ENCODE data around the gene RHOV.

Gene RHOV

DNA sequence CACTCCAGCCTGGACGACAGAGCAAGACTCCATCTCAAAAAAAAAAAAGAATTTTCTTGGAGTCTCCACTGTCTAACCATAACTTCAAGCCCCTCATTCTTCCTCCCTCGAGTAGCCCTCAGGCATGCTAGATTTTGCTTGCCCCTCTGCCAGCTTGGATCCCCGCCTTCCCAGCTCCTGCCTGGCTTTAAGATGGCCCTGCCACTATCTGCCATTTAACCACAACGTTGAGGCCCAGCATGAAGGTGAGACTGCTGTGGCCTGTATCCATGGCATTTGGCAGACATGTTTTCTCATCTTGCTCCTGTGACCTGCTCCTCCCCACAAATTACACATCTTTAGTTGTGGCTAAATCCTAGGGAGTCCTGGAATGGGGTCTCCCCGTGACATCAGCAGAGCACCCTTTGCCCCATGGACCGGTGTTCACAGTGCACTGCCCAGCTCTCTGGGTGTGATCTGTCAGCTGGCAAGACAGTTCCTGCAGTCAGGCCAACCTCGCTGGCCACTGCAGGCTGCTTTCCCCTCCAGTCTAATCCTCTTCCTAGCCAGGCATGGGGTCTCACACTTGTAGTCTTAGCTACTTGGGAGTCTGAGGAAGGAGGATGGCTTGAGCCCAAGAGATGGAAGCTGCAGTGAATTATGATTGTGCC, 30.6 kb upstream of the RHOV start:
- no peak for DNase-seq (ENCODE audit: low spot score)

DNA sequence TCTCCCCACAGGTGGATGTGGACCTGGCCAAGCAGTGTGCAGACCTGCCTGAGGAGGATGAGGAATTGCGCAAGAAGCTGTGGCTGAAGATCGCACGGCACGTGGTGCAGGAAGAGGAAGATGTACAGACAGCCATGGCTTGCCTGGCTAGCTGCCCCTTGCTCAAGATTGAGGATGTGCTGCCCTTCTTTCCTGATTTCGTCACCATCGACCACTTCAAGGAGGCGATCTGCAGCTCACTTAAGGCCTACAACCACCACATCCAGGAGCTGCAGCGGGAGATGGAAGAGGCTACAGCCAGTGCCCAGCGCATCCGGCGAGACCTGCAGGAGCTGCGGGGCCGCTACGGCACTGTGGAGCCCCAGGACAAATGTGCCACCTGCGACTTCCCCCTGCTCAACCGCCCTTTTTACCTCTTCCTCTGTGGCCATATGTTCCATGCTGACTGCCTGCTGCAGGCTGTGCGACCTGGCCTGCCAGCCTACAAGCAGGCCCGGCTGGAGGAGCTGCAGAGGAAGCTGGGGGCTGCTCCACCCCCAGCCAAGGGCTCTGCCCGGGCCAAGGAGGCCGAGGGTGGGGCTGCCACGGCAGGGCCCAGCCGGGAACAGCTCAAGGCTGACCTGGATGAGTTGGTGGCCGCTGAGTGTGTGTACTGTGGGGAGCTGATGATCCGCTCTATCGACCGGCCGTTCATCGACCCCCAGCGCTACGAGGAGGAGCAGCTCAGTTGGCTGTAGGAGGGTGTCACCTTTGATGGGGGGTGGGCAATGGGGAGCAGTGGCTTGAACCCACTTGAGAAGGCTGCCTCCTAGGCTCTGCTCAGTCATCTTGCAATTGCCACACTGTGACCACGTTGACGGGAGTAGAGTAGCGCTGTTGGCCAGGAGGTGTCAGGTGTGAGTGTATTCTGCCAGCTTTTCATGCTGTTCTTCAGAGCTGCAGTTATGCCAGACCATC, 28.8 kb upstream of the RHOV start:
- DNase-seq (ENCODE audit: low spot score): peak; percentile 76

DNA sequence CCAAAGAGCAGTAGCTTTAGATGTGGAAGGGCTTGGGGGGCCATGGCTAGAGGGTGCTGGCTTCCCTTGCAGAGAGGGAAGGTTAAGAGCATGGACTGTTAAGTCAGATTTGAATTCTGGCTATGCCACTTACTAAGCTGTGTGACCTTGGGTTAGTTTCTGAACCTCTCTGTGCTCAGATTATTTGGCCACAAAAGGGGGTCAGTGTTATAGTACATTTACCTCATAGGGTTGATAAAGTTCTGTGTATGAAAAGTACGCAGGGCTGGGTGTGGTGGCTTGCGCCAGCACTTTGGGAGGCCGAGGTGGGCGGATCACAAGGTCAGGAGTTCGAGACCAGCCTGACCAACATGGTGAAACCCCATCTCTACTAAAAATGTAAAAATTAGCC, 27.0 kb upstream of the RHOV start:
- DNase-seq (ENCODE audit: low spot score): no peak

DNA sequence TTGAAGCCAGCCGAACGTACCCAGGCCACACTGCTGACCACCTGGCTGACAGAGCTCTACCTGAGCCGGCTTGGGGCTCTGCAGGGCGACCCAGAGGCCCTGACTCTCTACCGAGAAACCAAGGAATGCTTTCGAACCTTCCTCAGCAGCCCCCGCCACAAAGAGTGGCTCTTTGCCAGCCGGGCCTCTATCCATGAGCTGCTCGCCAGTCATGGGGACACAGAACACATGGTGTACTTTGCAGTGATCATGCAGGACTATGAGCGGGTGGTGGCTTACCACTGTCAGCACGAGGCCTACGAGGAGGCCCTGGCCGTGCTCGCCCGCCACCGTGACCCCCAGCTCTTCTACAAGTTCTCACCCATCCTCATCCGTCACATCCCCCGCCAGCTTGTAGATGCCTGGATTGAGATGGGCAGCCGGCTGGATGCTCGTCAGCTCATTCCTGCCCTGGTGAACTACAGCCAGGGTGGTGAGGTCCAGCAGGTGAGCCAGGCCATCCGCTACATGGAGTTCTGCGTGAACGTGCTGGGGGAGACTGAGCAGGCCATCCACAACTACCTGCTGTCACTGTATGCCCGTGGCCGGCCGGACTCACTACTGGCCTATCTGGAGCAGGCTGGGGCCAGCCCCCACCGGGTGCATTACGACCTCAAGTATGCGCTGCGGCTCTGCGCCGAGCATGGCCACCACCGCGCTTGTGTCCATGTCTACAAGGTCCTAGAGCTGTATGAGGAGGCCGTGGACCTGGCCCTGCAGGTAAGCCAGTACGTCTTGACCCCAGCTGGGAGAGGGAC, 26.4 kb upstream of the RHOV start:
- peak; percentile 79 for DNase-seq (ENCODE audit: low spot score)

DNA sequence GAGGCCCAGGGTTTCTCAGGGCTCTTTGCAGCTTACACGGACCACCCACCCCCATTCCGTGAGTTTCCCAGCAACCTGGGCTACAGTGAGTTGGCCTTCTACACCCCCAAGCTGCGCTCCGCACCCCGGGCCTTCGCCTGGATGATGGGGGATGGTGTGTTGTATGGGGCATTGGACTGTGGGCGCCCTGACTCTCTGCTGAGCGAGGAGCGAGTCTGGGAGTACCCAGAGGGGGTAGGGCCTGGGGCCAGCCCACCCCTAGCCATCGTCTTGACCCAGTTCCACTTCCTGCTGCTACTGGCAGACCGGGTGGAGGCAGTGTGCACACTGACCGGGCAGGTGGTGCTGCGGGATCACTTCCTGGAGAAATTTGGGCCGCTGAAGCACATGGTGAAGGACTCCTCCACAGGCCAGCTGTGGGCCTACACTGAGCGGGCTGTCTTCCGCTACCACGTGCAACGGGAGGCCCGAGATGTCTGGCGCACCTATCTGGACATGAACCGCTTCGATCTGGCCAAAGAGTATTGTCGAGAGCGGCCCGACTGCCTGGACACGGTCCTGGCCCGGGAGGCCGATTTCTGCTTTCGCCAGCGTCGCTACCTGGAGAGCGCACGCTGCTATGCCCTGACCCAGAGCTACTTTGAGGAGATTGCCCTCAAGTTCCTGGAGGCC, 25.6 kb upstream of the RHOV start:
- no peak for DNase-seq (ENCODE audit: low spot score)

DNA sequence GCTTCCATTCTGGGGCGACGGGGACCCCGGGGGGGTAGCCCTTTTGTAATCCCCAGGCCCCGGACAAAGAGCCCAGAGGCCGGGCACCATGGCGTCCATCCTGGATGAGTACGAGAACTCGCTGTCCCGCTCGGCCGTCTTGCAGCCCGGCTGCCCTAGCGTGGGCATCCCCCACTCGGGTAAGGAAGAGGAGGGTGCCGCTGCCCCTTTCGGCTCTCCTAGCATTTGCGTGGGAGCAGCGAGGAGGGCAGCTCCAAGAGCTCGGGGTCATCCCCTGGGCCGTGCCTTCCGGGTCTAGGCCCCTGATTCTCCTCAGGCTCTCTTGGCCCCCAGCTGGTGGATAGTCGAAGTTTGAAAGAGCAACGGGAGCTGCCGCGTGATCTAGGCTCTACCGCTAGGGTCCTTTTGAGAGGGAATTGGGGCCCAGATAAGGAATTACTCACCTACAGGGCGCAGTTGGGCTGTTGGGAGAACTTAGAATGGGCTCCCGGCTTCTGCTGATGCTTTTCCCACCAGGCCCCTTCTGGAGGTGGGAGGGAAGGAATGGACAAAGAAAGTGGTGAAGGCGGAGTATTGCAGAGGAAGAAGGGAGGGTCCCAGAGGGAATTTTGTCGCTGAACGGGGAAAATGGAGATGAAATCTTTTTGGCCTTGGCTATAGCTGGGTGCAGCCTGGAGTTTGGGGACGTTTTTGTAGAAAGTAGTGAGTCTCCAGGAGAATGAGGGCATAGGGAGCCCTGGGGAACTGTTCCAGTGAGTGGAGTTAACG, 20.8 kb upstream of the RHOV start:
- peak; percentile 50 for DNase-seq (ENCODE audit: low spot score)

DNA sequence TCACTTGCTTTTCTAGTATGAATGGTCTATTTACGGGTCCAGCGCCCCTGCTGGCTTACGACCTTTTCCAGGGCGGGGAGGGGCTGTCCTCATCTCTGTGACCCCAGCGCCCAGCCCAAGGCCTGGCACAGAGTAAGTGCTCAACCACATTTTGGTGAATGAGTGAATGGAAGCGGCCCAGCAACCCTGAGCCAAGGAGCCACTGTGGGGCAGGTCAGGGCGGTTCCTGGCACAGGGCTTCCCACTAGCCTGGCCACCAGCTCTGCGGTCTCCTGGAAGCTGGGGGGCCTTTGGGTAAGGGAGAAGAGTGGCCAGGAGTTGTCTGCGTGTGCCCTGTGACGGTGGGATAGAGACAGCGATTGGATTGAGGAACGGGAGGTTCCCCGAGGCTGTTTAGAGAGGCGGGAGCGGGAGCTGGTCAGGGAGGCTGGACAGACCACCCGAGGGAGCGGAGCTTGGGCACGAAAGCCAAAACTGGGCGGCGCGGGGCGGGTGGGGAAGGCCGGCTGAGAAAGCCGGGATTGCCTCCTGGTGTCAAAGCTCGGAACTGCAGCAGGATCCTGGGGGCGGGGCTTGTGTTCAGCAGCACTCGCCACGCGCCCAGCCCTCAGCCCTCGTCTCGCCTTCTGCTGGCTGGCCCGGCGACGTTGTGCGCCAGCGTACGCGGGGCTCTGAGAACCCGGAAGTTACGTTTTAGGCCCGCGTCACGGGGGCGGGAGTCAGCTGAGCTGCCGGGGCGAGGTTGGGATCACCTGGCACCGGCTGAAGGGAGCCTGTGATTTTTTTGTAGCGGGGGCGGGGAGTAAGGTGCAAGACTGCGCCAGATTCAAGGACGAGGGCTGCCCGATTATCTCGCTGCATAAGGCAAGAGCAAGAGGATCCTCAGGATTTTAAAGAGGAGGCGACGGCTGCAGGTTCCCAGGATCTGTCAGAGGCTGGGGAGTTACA, 20.0 kb upstream of the RHOV start, which contains the start of gene VPS18:
Gene VPS18, plus strand, starts transcription at position 718 of the 948 bp plus-strand sequence. CDS start 319 bp downstream, outside the sequence.
- peak; percentile 98 for DNase-seq (ENCODE audit: low spot score)

DNA sequence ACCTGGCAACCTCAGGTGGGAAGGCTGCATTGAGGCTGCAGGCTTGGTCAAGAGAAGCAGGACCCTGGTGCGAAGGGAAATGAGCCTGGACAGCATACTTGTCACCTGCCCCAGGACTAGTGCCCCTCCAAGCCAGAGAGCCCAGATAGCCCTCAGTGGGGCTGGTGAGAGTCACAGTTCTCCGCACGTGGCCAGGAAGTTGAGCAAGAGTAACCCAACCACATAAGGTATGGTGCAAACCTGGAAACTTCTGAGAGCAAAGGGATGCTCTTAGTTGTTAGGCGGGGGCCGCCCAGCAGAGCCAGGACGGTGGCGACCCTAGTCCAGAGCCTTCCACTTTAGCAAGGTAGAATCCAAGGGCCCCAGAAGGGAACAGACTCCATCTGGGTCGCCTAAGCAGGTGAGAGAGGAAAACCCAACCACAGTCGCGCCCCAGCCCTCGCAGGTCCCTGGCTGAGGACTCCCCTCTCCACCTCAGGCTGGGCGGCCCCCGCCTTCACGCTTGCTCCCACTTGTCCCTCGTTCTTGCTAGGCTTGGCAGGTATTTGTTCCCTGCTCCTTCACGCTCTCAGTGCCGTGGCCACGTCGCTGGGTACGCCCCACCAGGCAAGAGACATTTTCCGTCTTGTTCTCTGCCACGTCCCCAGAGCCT, 19.1 kb upstream of the RHOV start:
- no peak for DNase-seq (ENCODE audit: low spot score)

DNA sequence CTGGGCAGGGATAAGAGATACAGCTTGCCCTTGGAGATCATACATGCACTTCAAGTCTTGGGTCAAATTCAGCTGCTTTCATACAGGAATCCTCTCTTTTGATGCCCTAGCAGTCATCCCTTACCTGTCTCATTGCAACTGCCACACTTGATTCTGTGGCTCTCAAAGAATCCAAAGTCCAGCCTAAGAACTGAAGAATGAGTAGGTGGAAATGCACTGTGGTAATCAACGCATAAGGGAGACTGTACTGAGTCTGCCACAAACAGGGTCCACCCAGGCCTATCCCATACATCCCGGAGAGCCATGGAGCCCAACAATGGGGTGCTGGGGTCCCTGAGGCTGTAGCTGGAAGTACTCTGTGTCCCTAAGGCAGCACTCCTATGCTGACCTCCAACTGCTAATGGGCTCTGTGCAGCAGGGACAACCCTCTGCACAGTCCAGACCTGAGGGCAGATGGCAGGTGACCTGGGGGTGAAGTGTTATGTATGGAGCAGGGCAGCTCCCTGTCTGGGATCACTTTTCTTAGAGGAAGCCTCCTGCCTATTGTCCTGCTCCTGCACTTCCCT, 18.5 kb upstream of the RHOV start:
- DNase-seq (ENCODE audit: low spot score): no peak

DNA sequence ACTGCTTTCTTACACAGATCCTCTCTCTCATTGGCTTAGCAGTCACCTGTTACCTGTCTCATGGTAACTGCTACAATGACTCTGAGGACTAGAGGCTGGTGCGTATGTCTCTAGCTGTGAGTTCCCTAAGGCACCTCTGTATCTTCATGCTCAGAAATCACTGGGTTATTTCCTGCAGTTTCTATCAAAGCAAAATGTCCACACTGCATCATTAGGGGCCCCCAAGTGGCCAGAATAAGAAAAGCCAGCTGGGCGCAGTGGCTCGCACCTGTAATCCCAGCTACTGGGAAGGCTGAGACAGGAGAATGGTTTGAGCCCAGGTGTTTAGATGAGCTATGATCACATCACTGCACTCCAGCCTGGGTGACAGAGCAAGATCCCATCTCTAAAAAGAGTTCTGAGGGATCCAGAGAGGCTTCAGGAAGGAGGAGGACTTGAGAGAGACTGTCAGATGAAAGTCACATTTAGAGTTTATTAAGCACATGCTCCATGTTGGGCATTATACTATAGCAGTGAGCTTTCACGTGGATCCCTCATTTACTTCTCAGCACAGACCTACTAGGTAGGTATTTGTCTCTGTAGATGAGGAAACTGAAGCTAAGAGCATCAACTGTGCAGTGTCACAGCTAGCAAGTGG, 17.9 kb upstream of the RHOV start:
- peak; percentile 80 for DNase-seq (ENCODE audit: low spot score)

DNA sequence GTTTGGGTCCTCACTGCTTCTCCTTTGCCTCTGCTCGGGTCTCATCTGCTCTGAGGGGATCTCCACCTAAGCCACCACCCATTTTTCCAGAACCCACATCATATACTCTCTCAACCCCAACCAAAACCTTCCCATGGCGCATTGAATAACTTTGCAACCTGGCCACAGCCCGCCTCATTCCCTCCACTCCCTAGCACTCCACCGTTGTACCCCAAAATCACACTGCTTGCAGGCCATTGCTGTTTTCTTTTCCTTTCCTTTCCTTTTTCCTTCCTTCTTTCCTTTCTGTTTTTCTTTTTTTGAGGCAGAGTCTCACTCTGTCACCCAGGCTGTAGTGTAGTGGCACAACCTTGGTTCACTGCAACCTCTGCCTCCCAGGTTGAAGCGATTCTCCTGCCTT, 17.1 kb upstream of the RHOV start:
- DNase-seq (ENCODE audit: low spot score): no peak

DNA sequence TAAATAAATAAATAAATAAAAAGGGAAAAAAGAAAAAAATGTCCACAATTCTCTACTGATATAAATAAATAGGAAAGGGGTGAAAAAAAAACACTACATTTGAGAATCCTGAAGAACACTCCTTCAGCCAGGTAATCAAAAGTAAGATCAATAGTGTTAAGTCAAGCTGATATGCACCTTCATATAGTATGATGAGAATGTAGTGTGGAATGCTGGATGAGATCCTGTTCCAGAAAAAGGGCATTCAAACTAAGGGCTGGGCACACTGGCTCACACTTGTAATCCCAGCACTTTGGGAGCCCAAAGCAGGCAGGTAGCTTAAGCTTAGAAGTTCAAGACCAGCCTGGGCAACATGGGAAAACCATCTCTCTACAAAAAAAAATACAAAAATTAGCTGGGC, 15.1 kb upstream of the RHOV start:
- DNase-seq (ENCODE audit: low spot score): no peak

DNA sequence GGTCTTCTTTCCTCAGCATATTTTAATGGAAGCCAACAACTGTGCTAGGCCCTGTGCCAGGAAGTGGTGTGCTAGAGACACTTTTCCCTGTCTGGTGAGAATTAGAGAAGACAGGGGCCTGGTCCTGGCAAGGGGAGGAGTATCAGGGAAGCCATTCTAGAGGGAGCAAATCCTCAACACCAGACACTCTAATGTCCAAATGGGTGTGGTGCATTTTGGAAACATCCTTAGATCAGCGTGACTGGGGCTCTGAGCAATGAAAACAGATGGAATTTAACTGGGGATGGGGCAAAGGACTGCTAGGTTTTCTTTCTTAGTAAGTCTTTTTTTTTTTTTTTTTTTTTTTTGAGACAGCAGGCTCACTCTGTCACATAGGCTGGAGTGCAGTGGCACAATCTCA, 12.6 kb upstream of the RHOV start:
- no peak for DNase-seq (ENCODE audit: low spot score)

DNA sequence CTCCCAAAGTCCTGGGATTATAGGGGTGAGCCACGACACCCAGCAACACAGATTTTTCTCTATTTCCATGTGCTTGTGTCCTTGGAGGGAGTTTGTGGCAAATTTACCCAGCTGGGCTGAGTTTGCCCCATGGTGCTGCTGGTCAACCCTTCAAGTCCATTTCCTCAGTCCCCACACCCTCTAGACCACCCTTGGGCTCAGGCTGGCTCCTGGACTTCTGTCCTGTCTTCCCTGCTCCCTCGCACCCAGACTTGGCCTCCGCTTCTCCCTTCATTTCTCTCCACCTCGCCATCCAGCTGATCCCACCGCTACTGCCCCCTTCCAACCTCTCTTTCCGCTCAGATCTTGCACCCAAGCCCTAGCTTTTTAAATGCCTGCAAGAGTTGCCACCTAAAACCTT, 7.3 kb upstream of the RHOV start:
- DNase-seq (ENCODE audit: low spot score): no peak

DNA sequence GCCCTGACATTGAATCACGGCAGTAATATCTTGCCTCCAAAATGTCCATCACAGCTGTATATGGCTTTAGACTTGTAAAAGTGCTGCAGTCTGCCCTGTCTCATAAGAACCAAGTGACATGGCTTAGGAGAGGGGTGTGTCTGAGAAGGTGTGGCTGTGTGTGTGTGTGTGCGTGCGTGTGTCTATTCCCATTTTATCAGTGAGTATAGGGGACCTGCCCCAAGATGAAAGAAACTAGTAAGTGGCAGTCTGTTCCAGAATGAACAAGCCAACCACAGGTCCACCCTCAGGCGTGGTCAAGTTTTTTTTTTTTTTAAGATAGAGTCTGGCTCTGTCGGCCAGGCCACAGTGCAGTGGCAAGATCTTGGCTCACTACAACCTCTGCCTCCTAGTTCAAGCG, 5.6 kb upstream of the RHOV start:
- no peak for DNase-seq (ENCODE audit: low spot score)

DNA sequence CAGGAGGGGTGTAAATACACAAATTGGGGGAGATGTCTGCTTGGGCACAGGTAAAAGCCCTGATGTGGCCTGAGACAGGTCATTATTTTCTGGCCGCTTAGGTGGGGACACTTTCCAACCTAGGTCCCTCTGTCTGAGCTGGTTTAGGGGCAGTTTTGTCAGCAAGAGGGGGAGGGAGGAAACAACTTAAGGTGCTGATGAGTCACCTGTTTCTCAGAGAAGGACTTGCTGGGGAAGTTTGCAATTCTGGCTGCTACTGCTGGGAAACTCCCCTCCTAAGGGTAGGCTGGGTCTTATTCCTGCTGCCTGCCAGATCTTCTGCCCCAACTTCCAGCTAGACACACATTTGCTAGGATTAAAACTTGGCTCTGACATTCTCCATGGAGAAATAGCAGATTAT, 4.8 kb upstream of the RHOV start:
- no peak for DNase-seq (ENCODE audit: low spot score)

DNA sequence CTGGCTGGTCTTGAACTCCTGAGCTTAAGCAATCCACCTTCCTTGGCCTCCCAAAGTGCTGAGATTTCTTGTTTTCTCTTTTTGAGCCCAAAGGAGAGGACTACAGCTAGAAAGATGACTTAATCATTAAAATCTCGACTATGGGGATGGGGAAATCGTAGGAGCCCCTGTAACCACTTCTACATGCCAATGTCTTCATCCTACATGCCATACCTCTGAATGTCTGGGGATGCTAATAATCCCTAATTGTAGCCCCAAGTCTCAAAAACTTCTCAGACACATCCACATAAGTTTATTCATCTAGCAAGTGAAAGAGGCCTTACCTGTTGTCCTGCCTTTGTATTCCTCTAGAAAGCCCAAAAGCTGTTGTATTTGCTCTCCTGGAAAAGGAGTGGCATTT, 3.7 kb upstream of the RHOV start:
- no peak for DNase-seq (ENCODE audit: low spot score)

DNA sequence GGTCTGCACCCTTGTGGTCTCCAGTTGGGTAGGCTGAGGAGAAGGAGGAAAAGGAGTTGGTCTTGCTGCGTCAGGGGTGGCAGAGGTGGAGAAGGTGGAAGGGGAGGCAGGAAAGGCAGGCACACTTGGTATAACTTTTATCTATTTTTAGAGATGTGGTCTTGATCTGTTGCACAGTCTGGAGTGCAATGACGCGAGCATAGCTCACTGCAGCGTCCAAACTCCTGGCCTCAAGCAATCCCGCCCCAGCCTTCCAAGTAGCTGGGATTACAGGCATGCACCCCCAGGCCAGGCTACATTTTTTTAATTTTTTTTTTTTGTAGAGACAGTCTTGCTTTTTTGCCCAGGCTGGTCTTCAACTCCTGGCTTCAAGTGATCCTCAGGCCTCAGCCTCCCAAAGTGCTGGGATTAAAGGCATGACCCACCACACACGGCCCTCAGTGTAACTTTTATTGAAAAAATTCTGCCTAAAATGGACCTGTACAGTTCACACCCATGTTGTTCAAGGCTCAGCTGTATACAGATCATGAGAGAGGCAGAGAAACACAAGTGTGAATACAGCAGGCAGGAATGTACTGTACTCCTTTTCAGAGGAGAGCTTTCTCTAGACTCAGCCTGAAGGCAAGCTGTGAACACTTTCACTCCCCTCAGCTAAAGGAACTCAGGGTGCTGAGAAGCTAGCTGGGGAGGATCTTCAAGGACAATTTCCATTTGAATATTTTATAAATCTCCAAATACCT, 2.1 kb upstream of the RHOV start:
- DNase-seq (ENCODE audit: low spot score): no peak
